ENCODE data around the gene HAPLN3.

GRCh38 chr15:88845616-88846015, 49.7 kb downstream of the HAPLN3 start:
- TF ChIP-seq CTCF (IDR thresholded peaks at IDR 0.05) (no peak), POLR2A (IDR thresholded peaks at IDR 0.05) (no peak)

Measured in upper lobe of left lung (tissue), 4 donors.